Spleen (tissue), 11 donors: Measurements from ENCODE around the gene SGPP1. TPM values are rescaled to one million over a fixed set of nuclear protein-coding genes. Genes with fewer than 3 reads are reported as not detected.
"Not testable (repeated sequence)": the region's sequence is repeated elsewhere in the genome, so short reads cannot be mapped to it uniquely, and the experiment has no call there.

Experiments used
- DNase-seq: peaks from one replicate; pipeline ENCODE4 v3.0.0-alpha.2; 2020
- H3K27ac ChIP-seq, 8 donors: fragments of 200-600 bp; sonication (generic) in 7 of 8; 1 replicate in 4 of 8; 2 replicates in 4 of 8; pipeline versions ENCODE4 v1.5.0 to v1.8.0; 2016 to 2021; ENCODE audit warnings: inconsistent platforms in 4 of 8, mild to moderate bottlenecking in 4 of 8, moderate library complexity in 1 of 8
- H3K27me3 ChIP-seq, 7 donors: fragments of 200-600 bp; sonication (generic) in 6 of 7; replicated peaks in 1 of 7; 1 replicate in 4 of 7; 2 replicates in 3 of 7; pipeline versions ENCODE4 v1.5.0 to v1.8.0; 2016 to 2021; ENCODE audit warnings: inconsistent platforms in 3 of 7, mild to moderate bottlenecking in 1 of 7
- H3K36me3 ChIP-seq, 6 donors: fragments of 200-600 bp; sonication (generic) in 5 of 6; 1 replicate in 4 of 6; 2 replicates in 2 of 6; pipeline versions ENCODE4 v1.5.0 to v1.8.0; 2016 to 2021; ENCODE audit warnings: inconsistent platforms in 2 of 6
- H3K4me1 ChIP-seq, 6 donors: fragments of 200-600 bp; sonication (generic) in 5 of 6; 1 replicate in 3 of 6; 2 replicates in 3 of 6; pipeline versions ENCODE4 v1.5.0 to v1.8.0; 2016 to 2021; ENCODE audit warnings: inconsistent platforms in 3 of 6
- H3K4me3 ChIP-seq, 8 donors: fragments of 200-600 bp; sonication (generic) in 7 of 8; 1 replicate in 4 of 8; 2 replicates in 4 of 8; pipeline versions ENCODE4 v1.5.0 to v1.8.0; 2016 to 2021; ENCODE audit warnings: inconsistent platforms in 4 of 8, mild to moderate bottlenecking in 4 of 8, moderate library complexity in 2 of 8
- H3K9me3 ChIP-seq, 8 donors: fragments of 200-600 bp; sonication (generic) in 7 of 8; 1 replicate in 4 of 8; 2 replicates in 4 of 8; pipeline versions ENCODE4 v1.5.0 to v1.8.0; 2016 to 2021; ENCODE audit warnings: inconsistent platforms in 4 of 8
- CTCF ChIP-seq, 11 experiments: fragments of 200-600 bp in 7 of 11; fragments of 450-650 bp in 4 of 11; sonication (generic) in 4 of 11; IDR thresholded peaks in 8 of 11; conservative IDR thresholded peaks in 3 of 11; 1 replicate in 7 of 11; 2 replicates in 4 of 11; pipeline versions ENCODE4 v1.4.0 to v1.8.0; 2016 to 2021; ENCODE audit warnings: antibody characterized with exemption in 11 of 11, inconsistent platforms in 4 of 11, mild to moderate bottlenecking in 1 of 11
- POLR2A ChIP-seq, 3 donors: fragments of 450-650 bp; IDR thresholded peaks; one replicate each; pipeline ENCODE4 v1.5.1; 2017; ENCODE audit warnings: antibody characterized with exemption in 3 of 3, mild to moderate bottlenecking in 1 of 3
- POLR2AphosphoS5 ChIP-seq, 3 donors: sonication (generic); formaldehyde crosslinking; IDR thresholded peaks; one replicate each; pipeline ENCODE4 v1.5.1; 2017; ENCODE audit warnings: antibody characterized with exemption in 3 of 3
- WGBS, 5 donors: extraction: QIAGEN DNeasy Blood & Tissue Kit in 3 of 5; methylation state at CpG; one replicate each; pipeline versions ENCODE4 v1.1.5 to v1.1.7; 2013 to 2018; 5-methylcytosine and 5-hydroxymethylcytosine counted together
- intact Hi-C: fragments of 100-400 bp; cut with DNase I; formaldehyde crosslinking; loops from one replicate; pipeline ENCODE4 v1.15.0; 2023; ENCODE audit warnings: low total_unique reads
- polyA plus RNA-seq, 3 donors: library from polyadenylated mRNA; stranded (reverse); fragments of 200-250 nt; gene quantifications; one replicate each; pipeline ENCODE4 v1.2.1, GENCODE V29; 2013
- total RNA-seq, 7 donors: library from RNA; depleted of rRNA in 3 of 7; stranded (reverse); fragments of >200 nt in 3 of 7; fragmentation: NEBNext Ultra II Directional in 4 of 7; extraction: Animal tissue kit (Norgen Biotek cat#: 25700) in 4 of 7; gene quantifications; one replicate each; pipeline versions ENCODE4 v1.1.0 to v1.2.1, GENCODE V29; 2016 to 2021
- donor health status: healthy with polysubstance abuse.
- donor health status: DM: no; HTN: no; CAD: no; lungs with moderate emphysema.
- donor health status: DM: no; HTN: no; CAD: no.
- donor health status: Bipolar disorder and iron deficiency.
- donor health status: healthy.
- donor health status: DM: no; HTN: no; CAD: no.
- donor health status: DM: yes; HTN: yes; CAD: no.

The SGPP1 gene
- total and polyA plus RNA-seq, 10 donors = 18.5 to 36.1 (median 27.4) TPM

- WGBS, 5 donors = 80 to 97% (median 94%) methylated on average over 5 to 8 of the region's 8 CpGs
- no peaks in the 10 kb centered on the region for H3K27me3 ChIP-seq
- no peak overlapping the region for H3K4me3 ChIP-seq
- no peaks in the 10 kb centered on the region for H3K9me3 ChIP-seq
- H3K36me3 ChIP-seq = peaks cover 0 to 12% (median 0%) of the 10 kb centered on the region in 6 donors
- intact Hi-C loops = no loop called here
- H3K27ac ChIP-seq = no peak overlapping the region
- no peak for TF ChIP-seq POLR2AphosphoS5 (IDR thresholded peaks at IDR 0.05)
- no peak for TF ChIP-seq POLR2A (IDR thresholded peaks at IDR 0.05)
- TF ChIP-seq CTCF (IDR thresholded peaks at IDR 0.05 in 8 of 11, conservative IDR thresholded peaks at IDR 0.05 in 3 of 11) = no peak
- H3K4me1 ChIP-seq = no peaks in the 10 kb centered on the region
- DNase-seq = no peak
Observed at GRCh38 chr14:63662776-63663175, 65.1 kb downstream of the SGPP1 start.

GRCh38 chr14:63661881-63662280, 66.0 kb downstream of the SGPP1 start:
- intact Hi-C loops, H3K9me3 ChIP-seq, H3K4me1 ChIP-seq, DNase-seq, H3K27me3 ChIP-seq, H3K4me3 ChIP-seq, H3K27ac ChIP-seq: not testable (repeated sequence)
- H3K36me3 ChIP-seq = peaks cover 0 to 14% (median 0%) of the 10 kb centered on the region in 6 donors
- WGBS, 5 donors = 91 to 98% (median 96%) methylated on average over 10 of the region's 10 CpGs

GRCh38 chr14:63659726-63660125, 68.1 kb downstream of the SGPP1 start:
- H3K27me3 ChIP-seq = no peaks in the 10 kb centered on the region
- WGBS, 5 donors = 91 to 96% (median 94%) methylated on average over 4 of the region's 4 CpGs
- H3K36me3 ChIP-seq = peaks cover 0 to 14% (median 0%) of the 10 kb centered on the region in 6 donors
- H3K4me3 ChIP-seq = no peak overlapping the region
- no peak for TF ChIP-seq POLR2A (IDR thresholded peaks at IDR 0.05)
- TF ChIP-seq CTCF (IDR thresholded peaks at IDR 0.05 in 8 of 11, conservative IDR thresholded peaks at IDR 0.05 in 3 of 11) = no peak
- no peak for TF ChIP-seq POLR2AphosphoS5 (IDR thresholded peaks at IDR 0.05)
- peaks cover 0 to 14% (median 3%) of the 10 kb centered on the region in 6 donors for H3K4me1 ChIP-seq
- DNase-seq = no peak
- no peak overlapping the region for H3K27ac ChIP-seq
- H3K9me3 ChIP-seq = no peaks in the 10 kb centered on the region
- intact Hi-C loops = no loop called here

- no peak overlapping the region for H3K27ac ChIP-seq
- DNase-seq = no peak
- no peaks in the 10 kb centered on the region for H3K9me3 ChIP-seq
- 76 to 84% (median 80%) methylated on average over 4 of the region's 4 CpGs for WGBS, 5 donors
- TF ChIP-seq POLR2AphosphoS5 (IDR thresholded peaks at IDR 0.05) = no peak
- no peak for TF ChIP-seq POLR2A (IDR thresholded peaks at IDR 0.05)
- no peak for TF ChIP-seq CTCF (IDR thresholded peaks at IDR 0.05 in 8 of 11, conservative IDR thresholded peaks at IDR 0.05 in 3 of 11)
- no peaks in the 10 kb centered on the region for H3K27me3 ChIP-seq
- peaks cover 0 to 14% (median 0%) of the 10 kb centered on the region in 6 donors for H3K36me3 ChIP-seq
- no peak overlapping the region for H3K4me3 ChIP-seq
- H3K4me1 ChIP-seq = peaks cover 0 to 18% (median 4%) of the 10 kb centered on the region in 6 donors
- intact Hi-C loops = no loop called here
Observed at GRCh38 chr14:63656194-63656593, 71.7 kb downstream of the SGPP1 start.

GRCh38 chr14:63654936-63655335, 72.9 kb downstream of the SGPP1 start:
- 83 to 97% (median 90%) methylated on average over 2 of the region's 2 CpGs for WGBS, 5 donors
- intact Hi-C loops = no loop called here
- Histone ChIP-seq H3K36me3 (peaks cover 0 to 14% (median 0%) of the 10 kb centered on the region in 6 donors), H3K4me3 (no peak overlapping the region), H3K9me3 (no peaks in the 10 kb centered on the region), H3K4me1 (peaks cover 0 to 26% (median 9%) of the 10 kb centered on the region in 6 donors), H3K27ac (no peak overlapping the region), H3K27me3 (no peaks in the 10 kb centered on the region)
- no peak for DNase-seq
- no peak for TF ChIP-seq POLR2A (IDR thresholded peaks at IDR 0.05)
- TF ChIP-seq POLR2AphosphoS5 (IDR thresholded peaks at IDR 0.05) = no peak
- no peak for TF ChIP-seq CTCF (IDR thresholded peaks at IDR 0.05 in 8 of 11, conservative IDR thresholded peaks at IDR 0.05 in 3 of 11)
